HG03439 (cell line): ENCODE data around the gene MRPL24.
"Not testable (repeated sequence)": the region's sequence is repeated elsewhere in the genome, so short reads cannot be mapped to it uniquely, and the experiment has no call there.

Source experiments
- ATAC-seq: cut with Tn5 transposase; IDR thresholded peaks from one replicate; pipeline ENCODE4 v1.9.1; 2021; ENCODE audit warnings: mild to moderate bottlenecking, moderate library complexity; ENCODE audit not compliant: unreplicated experiment

MRPL24 gene

DNA sequence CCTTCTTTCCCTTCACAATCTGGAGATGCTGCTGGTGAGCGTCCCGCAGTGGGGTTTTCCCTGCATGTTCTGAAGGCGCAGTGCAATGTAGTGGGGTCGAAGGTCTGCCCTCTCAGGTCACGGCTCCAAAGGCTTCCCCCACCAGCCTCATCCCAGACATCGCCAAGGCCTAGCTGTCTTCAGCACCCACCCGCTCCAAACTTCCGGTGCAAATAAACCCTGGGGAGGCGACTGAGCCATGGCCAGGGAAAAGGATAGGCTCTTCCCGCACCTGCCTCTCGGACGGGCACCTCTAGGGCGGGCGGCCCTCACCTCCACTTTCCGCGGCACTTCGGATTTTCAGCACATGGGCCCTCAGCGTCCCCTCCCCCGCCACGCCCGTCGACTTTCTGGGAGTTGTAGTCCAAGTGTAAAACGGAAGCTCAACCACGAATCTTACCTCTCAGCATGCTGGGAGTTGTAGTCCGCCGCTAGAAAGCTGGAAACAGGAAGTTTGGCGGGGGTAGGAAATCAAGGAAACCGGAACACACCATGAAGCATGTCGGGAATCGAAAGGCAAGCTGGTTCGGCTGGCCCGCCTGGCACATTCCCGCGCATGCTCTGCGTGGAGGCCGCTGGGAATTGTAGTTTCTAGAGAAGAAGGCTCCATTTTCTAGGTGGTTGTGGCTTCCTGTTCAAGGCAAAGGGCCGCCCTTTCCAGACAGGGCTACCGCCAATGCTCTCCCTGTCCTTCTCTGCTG lies at the start of gene MRPL24:
TSS of gene MRPL24 (minus strand) at position 348 of the 740 bp plus-strand sequence. CDS start 2,384 bp downstream, outside the sequence.
- peak; percentile 80 for ATAC-seq

DNA sequence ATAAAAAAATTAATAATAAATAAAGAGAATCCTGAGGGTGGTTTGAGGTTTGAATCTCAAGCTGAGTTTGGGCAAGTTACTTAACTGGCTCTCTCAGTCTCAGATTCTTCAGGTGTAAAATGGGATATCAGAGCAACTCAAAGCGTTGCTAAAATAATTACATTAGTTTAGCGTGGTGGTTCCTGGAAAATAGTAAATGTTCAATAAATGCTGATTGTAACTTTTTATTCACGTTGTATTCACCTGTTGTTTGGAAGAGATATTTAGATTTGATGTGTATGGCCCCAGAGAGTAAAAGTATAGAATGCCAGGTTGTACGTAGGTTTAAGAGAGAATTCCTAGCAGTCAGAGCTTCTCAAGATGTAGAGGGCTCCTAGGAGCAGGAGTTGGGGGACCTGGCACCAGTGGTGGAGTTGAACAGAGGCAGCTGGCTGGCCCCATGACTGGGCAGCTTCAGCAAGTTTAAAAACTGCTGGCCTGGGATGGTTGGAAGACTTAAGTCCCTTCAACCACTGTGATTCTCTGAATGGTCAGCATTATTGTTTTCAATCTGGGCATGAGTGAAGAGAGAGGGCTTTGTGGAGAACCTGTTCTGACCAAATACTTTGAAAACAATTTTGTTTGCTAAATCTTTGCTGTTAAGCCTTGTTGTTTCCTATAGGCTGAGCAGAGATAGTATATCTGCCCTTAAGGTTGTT lies 48.9 kb upstream of the MRPL24 start:
- no peak for ATAC-seq

DNA sequence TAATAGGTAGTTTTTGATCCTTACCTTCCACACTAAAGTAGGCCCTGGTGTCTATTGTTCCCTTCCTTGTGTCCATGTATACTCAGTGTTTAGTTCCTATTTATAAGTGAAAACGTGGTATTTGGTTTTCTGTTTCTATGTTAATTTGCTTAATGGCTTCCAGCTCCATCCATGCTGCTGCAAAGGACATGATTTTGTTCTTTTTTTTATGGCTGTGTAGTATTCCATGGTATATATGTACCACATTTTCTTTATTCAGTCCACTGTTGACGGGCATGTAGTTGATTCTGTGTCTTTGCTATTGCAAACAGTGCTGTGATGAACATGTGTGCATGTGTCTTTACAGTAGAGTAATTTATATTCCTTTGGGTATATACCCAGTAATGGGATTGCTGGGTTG lies 47.2 kb upstream of the MRPL24 start:
- no peak for ATAC-seq

GRCh38 chr1:156786640-156787039 lies 45.8 kb upstream of the MRPL24 start:
- ATAC-seq: no peak

DNA sequence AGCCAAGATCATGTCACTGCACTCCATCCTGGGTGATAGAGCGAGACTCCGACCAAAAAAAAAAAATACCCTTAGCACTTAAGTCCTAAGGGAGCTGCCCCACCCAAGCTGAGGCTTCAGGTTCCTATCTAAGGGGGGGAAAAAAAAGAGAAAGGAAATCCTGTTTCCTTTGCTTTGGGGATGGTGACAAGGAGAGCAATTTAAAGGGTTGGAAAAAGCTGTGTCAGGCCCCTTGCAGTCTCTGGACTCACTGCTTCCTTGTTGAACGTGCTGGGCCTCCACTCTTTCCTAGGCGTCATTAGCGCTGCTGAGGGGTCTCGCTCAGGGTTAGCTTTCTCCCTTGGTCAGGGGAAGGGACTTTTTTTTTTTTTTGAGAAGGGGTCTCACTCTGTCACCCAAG lies 44.6 kb upstream of the MRPL24 start:
- no peak for ATAC-seq

DNA sequence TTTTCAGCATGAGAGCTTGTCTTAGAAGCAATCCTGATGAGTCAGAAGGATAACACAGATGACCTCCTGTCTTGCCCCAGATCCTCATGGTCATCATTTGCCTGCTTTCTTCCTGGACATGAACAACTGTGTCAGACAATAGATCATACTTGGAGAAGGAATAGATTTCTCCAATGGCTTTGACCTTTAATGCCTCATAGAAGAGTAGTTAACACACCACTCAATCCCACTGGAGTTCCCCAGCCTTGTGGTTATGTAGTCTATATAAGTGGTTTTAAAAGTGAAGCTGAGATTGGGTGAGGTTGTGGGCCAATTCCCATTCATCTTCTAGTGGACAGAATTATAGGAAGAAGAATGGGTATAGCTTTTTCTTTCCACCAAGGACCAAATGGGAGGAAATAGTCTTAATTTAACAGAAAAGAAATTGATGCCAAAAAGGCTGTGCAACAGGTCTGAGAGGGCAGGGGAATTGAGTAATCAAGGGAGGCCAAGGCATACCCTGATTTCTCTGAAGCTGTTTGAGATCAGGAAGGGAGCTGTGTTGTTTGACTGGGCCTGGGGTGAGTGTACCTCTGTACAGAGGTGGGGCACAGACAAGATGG lies 40.8 kb upstream of the MRPL24 start:
- ATAC-seq: no peak

- ATAC-seq: no peak
These were observed 36.7 kb upstream of the MRPL24 start for GRCh38 chr1:156777573-156777972.

DNA sequence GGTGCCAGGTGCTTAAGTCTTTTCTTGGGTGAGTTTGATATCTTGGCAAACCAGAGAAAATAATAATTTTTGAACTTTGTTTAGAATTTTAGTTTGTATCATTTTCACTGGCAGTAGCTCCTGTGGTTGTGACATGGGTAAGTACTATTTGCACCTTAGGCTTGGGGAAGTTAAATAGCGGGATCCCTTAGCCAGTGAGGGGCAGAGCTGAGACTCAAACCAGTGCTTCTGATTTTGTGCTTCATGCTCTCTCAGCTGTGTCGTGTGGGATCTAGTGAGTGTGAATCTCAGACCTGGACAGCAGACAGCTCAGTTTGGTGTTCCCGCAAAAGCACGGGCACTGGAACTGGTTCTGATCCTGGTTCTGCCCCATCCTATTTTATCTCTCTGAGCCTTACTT lies 36.1 kb upstream of the MRPL24 start:
- no peak for ATAC-seq

- ATAC-seq: no peak
These were observed 34.9 kb upstream of the MRPL24 start for GRCh38 chr1:156775799-156776198.

- ATAC-seq: no peak
These were observed 32.7 kb upstream of the MRPL24 start for GRCh38 chr1:156773607-156774006.

DNA sequence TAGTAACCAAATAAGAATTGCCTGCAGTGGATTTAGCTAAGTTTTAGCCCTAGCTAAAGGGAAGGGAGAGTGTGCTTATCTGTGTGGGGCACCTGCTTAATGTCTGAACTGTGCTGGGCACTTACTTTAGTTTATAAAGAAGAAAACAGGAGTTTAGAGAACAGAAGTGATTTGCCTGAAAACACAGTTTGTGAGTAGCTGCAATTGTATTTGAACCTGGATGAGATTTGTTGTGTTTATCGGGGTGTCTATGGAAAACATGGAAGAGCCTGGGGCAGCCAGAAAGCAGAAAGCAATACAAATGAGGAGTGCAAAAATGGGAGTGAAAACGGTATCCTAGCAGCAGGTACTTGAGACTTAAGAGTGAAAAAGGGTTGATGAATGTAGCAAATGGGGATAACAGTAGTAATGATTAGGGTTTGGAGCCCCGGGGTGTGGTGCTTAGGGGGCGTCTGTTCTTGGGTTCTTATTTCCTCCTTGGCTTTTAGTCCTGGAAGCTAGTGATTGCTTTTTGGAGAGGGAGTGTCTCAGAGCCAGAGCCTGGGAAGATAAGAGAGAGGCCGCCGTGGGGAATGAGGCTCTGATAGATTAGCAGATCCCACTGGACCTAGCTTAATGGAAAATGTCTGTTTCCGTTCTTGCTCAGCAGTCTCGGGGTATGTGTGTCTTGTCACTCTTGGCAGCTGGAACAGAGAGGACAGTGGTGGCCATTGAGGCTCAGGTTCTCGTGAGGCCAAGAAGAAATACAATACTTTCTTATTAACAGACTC lies 32.0 kb upstream of the MRPL24 start:
- no peak for ATAC-seq

- no peak for ATAC-seq
These were observed 31.3 kb upstream of the MRPL24 start for GRCh38 chr1:156772222-156772621.

- ATAC-seq: no peak
These were observed 27.9 kb upstream of the MRPL24 start for GRCh38 chr1:156768610-156769295.

- ATAC-seq: peak; percentile 2
These were observed 27.2 kb upstream of the MRPL24 start for GRCh38 chr1:156767879-156768604.

GRCh38 chr1:156767101-156767878 lies 26.4 kb upstream of the MRPL24 start, which contains the start of gene PRCC:
Gene PRCC, plus strand, starts transcription at chr1:156767535. Its CDS starts 237 bp downstream, at chr1:156767772.
- peak; percentile 92 for ATAC-seq

DNA sequence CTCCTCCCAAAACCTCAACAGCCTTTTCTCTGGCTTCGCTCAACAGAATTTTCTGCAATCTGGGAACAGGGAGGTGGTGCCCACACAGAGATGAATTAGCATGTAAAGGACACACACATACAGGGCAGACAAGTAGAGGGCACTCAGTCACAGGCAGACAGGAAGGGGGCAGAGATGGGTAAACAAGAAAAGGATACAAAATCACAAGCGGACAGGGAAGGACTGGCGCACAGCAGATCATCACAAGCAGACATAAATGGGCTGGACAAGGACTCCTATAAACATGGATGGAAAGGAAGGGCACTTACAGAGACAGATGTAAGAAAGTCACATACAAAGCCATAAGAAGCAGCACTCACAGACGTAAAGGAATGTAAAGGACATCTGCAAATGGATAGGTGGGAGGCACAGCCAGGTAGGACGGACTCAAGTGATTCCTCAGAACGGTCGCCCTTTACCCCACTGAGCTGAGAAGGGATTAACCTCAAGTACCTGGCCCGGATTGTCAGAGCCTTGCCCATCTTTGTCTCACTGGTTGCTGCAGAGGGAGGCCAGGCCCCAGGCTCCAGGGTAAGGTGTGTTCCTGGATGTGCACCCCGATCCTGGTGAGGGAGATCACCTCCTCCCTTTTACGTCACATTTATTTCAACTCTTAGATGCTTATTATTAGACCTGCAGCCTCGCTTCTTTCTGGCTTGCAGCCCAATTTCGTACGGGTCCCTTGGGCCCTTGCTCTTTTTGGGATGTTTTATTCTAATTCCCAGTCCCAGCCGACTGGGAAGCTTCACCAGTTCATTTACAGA lies 25.6 kb upstream of the MRPL24 start:
- peak; percentile 5 for ATAC-seq

- ATAC-seq: no peak
These were observed 24.8 kb upstream of the MRPL24 start for GRCh38 chr1:156765666-156766065.

DNA sequence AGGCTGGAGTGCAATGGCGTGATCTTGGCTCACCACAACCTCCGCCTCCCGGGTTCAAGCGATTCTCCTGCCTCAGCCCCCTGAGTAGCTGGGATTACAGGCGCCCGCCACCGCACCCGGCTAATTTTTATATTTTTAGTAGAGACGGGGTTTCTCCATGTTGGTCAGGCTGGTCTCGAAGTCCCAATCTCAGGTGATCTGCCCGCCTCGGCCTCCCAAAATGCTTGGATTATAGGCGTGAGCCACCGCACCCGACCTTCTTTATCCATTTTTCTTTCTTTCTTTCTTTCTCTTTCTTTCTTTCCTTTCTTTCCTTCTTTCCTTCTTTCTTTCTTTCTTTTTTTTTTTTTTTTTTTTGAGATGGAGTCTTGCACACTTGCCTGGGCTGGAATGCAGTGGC lies 24.2 kb upstream of the MRPL24 start:
- not testable (repeated sequence) for ATAC-seq
